HEK293 (cell line): ENCODE measurements around the gene IFIT5.

ENCODE experiments used
- CTCF ChIA-PET: fragments of 350-600 bp; formaldehyde crosslinking; extraction: SDS; loops from one replicate; lab custom pipeline; 2021; ENCODE audit warnings: antibody characterized with exemption; lab: Yijun Ruan, JAX
- POLR2A ChIA-PET: fragments of 300-600 bp; formaldehyde crosslinking; extraction: SDS; loops from one replicate; lab custom pipeline; 2020; ENCODE audit warnings: antibody characterized with exemption, inconsistent platforms; lab: Yijun Ruan, JAX
- H3K27ac ChIP-seq: fragments of 200-500 bp; sonication (Bioruptor generic); 2 replicates; pipeline ENCODE4 v1.5.1; 2014; ENCODE audit warnings: low read depth, low read length, control low read depth, inconsistent platforms; ENCODE audit errors: extremely low read depth
- H3K36me3 ChIP-seq, 2 experiments: fragments of 200-500 bp in 1 of 2; sonication (Bioruptor generic) in 1 of 2; 1 replicate in 1 of 2; 2 replicates in 1 of 2; pipeline ENCODE4 v1.5.1; 2014 to 2017; ENCODE audit warnings: inconsistent platforms in 2 of 2, low read length in 2 of 2; ENCODE audit not compliant: control insufficient read depth in 2 of 2, insufficient read depth in 1 of 2
- H3K4me1 ChIP-seq: fragments of 200-500 bp; sonication (Bioruptor generic); 2 replicates; pipeline ENCODE4 v1.5.1; 2014; ENCODE audit warnings: mild to moderate bottlenecking, low read length, inconsistent platforms; ENCODE audit not compliant: control insufficient read depth, insufficient read depth
- H3K4me3 ChIP-seq: 2 replicates; pipeline ENCODE4 v1.5.1; 2011; ENCODE audit warnings: low read depth, mild to moderate bottlenecking, control low read depth, low read length, moderate library complexity
- H3K9me3 ChIP-seq: fragments of 200-500 bp; sonication (Bioruptor generic); 2 replicates; pipeline ENCODE4 v1.5.1; 2014; ENCODE audit warnings: low read depth, low read length, inconsistent platforms; ENCODE audit not compliant: control insufficient read depth, insufficient read depth
- ELK4 ChIP-seq: IDR thresholded peaks from 2 replicates; pipeline ENCODE4 v1.6.1; 2011; ENCODE audit warnings: mild to moderate bottlenecking, low read depth, low read length, borderline replicate concordance
- GLI2 ChIP-seq: fragments of 450-650 bp; formaldehyde crosslinking; IDR thresholded peaks from 2 replicates; pipeline ENCODE4; 2017; ENCODE audit warnings: missing biosample characterization, missing genetic modification characterization, low read depth, borderline replicate concordance
- IKZF3 ChIP-seq: fragments of 450-650 bp; IDR thresholded peaks from 2 replicates; pipeline ENCODE4 v1.5.0; 2018; ENCODE audit warnings: missing biosample characterization, mild to moderate bottlenecking, missing genetic modification characterization, moderate library complexity
- OSR2 ChIP-seq: fragments of 450-650 bp; formaldehyde crosslinking; IDR thresholded peaks from 2 replicates; pipeline ENCODE4 v1.5.1; 2016; ENCODE audit warnings: missing biosample characterization, missing genetic modification characterization
- TCF7L2 ChIP-seq: IDR thresholded peaks from 2 replicates; pipeline ENCODE4 v1.6.1; 2011; ENCODE audit warnings: low read depth, mild to moderate bottlenecking, inconsistent platforms, low read length, moderate library complexity, borderline replicate concordance
- TRIM28 ChIP-seq: IDR thresholded peaks from 2 replicates; pipeline ENCODE4 v1.6.1; 2011; ENCODE audit warnings: low read length, control low read depth, borderline replicate concordance
- YY2 ChIP-seq: fragments of 450-650 bp; formaldehyde crosslinking; IDR thresholded peaks from 2 replicates; pipeline ENCODE4 v1.5.1; 2016; ENCODE audit warnings: missing biosample characterization, missing genetic modification characterization
- ZFHX2 ChIP-seq: fragments of 450-650 bp; formaldehyde crosslinking; conservative IDR thresholded peaks from 2 replicates; pipeline ENCODE4 v1.5.1; 2016; ENCODE audit warnings: missing biosample characterization, missing genetic modification characterization
- ZNF10 ChIP-seq: fragments of 450-650 bp; formaldehyde crosslinking; IDR thresholded peaks from 2 replicates; pipeline ENCODE4 v1.5.1; 2017; ENCODE audit warnings: missing biosample characterization, missing genetic modification characterization
- ZNF114 ChIP-seq: fragments of 450-650 bp; formaldehyde crosslinking; IDR thresholded peaks from 2 replicates; pipeline ENCODE4 v1.5.0; 2017; ENCODE audit warnings: missing biosample characterization, missing genetic modification characterization
- ZNF121 ChIP-seq: fragments of 450-650 bp; formaldehyde crosslinking; IDR thresholded peaks from 2 replicates; pipeline ENCODE4 v1.5.1; 2016; ENCODE audit warnings: missing biosample characterization, missing genetic modification characterization
- ZNF155 ChIP-seq: fragments of 450-650 bp; formaldehyde crosslinking; IDR thresholded peaks from 2 replicates; pipeline ENCODE4 v1.5.1; 2016; ENCODE audit warnings: missing biosample characterization, missing genetic modification characterization
- ZNF169 ChIP-seq: fragments of 450-650 bp; formaldehyde crosslinking; IDR thresholded peaks from 2 replicates; pipeline ENCODE4 v1.5.1; 2016; ENCODE audit warnings: missing biosample characterization, missing genetic modification characterization
- ZNF174 ChIP-seq: fragments of 450-650 bp; formaldehyde crosslinking; IDR thresholded peaks from 2 replicates; pipeline ENCODE4 v1.5.0; 2017; ENCODE audit warnings: missing biosample characterization, mild to moderate bottlenecking, missing genetic modification characterization
- ZNF184 ChIP-seq: fragments of 450-650 bp; IDR thresholded peaks from 2 replicates; pipeline ENCODE4 v1.5.1; 2018; ENCODE audit warnings: missing biosample characterization, mild to moderate bottlenecking, missing genetic modification characterization
- ZNF350 ChIP-seq: fragments of 450-650 bp; formaldehyde crosslinking; IDR thresholded peaks from 2 replicates; pipeline ENCODE4 v1.5.0; 2017; ENCODE audit warnings: missing biosample characterization, mild to moderate bottlenecking, missing genetic modification characterization
- ZNF391 ChIP-seq: fragments of 450-650 bp; formaldehyde crosslinking; IDR thresholded peaks from 2 replicates; pipeline ENCODE4 v1.5.1; 2016; ENCODE audit warnings: low read depth, missing biosample characterization, missing genetic modification characterization, borderline replicate concordance
- ZNF423 ChIP-seq: fragments of 450-650 bp; formaldehyde crosslinking; IDR thresholded peaks from 2 replicates; pipeline ENCODE4 v1.5.1; 2016; ENCODE audit warnings: missing biosample characterization, missing genetic modification characterization
- ZNF530 ChIP-seq: fragments of 450-650 bp; formaldehyde crosslinking; IDR thresholded peaks from 2 replicates; pipeline ENCODE4 v1.5.1; 2016; ENCODE audit warnings: low read depth, missing biosample characterization, missing genetic modification characterization
- ZNF544 ChIP-seq: fragments of 450-650 bp; formaldehyde crosslinking; IDR thresholded peaks from 2 replicates; pipeline ENCODE4 v1.5.0; 2017; ENCODE audit warnings: missing biosample characterization, missing genetic modification characterization
- ZNF558 ChIP-seq: fragments of 450-650 bp; formaldehyde crosslinking; IDR thresholded peaks from 2 replicates; pipeline ENCODE4 v1.5.1; 2016; ENCODE audit warnings: missing biosample characterization, missing genetic modification characterization
- ZNF596 ChIP-seq: fragments of 450-650 bp; IDR thresholded peaks from 2 replicates; pipeline ENCODE4 v1.5.0; 2018; ENCODE audit warnings: missing biosample characterization, mild to moderate bottlenecking, missing genetic modification characterization, moderate library complexity
- ZNF626 ChIP-seq: fragments of 450-650 bp; sonication (Bioruptor Pico); formaldehyde crosslinking; IDR thresholded peaks from 2 replicates; pipeline ENCODE4 v1.5.1; 2018; ENCODE audit warnings: missing biosample characterization, missing genetic modification characterization, inconsistent platforms
- ZNF654 ChIP-seq: fragments of 450-650 bp; formaldehyde crosslinking; IDR thresholded peaks from 2 replicates; pipeline ENCODE4 v1.5.1; 2016; ENCODE audit warnings: low read depth, missing biosample characterization, missing genetic modification characterization
- ZNF660 ChIP-seq: fragments of 450-650 bp; IDR thresholded peaks from 2 replicates; pipeline ENCODE4 v1.5.1; 2018; ENCODE audit warnings: missing biosample characterization, mild to moderate bottlenecking, missing genetic modification characterization
- ZNF670 ChIP-seq: fragments of 450-650 bp; formaldehyde crosslinking; IDR thresholded peaks from 2 replicates; pipeline ENCODE4 v1.5.1; 2016; ENCODE audit warnings: missing biosample characterization, missing genetic modification characterization, low read depth
- ZSCAN30 ChIP-seq: fragments of 450-650 bp; IDR thresholded peaks from 2 replicates; pipeline ENCODE4 v1.5.1; 2018; ENCODE audit warnings: missing biosample characterization, mild to moderate bottlenecking, missing genetic modification characterization, moderate library complexity
- TF ChIP-seq, protein P1 (sequence below): fragments of 450-650 bp; formaldehyde crosslinking; IDR thresholded peaks from 2 replicates; pipeline ENCODE4 v1.5.1; 2016; ENCODE audit warnings: missing biosample characterization, missing genetic modification characterization

The IFIT5 gene

GRCh38 chr10:89382757-89383156 lies 31.6 kb upstream of the IFIT5 start (continued):
- TF ChIP-seq, protein P1, sequence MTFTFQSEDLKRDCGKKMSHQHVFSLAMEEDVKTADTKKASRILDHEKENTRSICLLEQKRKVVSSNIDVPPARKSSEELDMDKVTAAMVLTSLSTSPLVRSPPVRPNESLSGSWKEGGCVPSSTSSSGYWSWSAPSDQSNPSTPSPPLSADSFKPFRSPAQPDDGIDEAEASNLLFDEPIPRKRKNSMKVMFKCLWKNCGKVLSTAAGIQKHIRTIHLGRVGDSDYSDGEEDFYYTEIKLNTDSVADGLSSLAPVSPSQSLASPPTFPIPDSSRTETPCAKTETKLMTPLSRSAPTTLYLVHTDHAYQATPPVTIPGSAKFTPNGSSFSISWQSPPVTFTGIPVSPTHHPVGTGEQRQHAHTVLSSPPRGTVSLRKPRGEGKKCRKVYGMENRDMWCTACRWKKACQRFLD = no peak
- no peak for TF ChIP-seq ZNF155 (tag by site-specific recombination)
- TF ChIP-seq ZNF184 (tag by site-specific recombination) = no peak
- TF ChIP-seq TCF7L2 = no peak
- TF ChIP-seq ZNF654 (tag by site-specific recombination) = no peak
- no peak for TF ChIP-seq IKZF3 (tag by site-specific recombination)
- no peak for TF ChIP-seq ZNF558 (tag by site-specific recombination)
- no peak for TF ChIP-seq ZNF174
- TF ChIP-seq ZFHX2 (tag by site-specific recombination) = no peak
- TF ChIP-seq YY2 (tag by site-specific recombination) = no peak

DNA sequence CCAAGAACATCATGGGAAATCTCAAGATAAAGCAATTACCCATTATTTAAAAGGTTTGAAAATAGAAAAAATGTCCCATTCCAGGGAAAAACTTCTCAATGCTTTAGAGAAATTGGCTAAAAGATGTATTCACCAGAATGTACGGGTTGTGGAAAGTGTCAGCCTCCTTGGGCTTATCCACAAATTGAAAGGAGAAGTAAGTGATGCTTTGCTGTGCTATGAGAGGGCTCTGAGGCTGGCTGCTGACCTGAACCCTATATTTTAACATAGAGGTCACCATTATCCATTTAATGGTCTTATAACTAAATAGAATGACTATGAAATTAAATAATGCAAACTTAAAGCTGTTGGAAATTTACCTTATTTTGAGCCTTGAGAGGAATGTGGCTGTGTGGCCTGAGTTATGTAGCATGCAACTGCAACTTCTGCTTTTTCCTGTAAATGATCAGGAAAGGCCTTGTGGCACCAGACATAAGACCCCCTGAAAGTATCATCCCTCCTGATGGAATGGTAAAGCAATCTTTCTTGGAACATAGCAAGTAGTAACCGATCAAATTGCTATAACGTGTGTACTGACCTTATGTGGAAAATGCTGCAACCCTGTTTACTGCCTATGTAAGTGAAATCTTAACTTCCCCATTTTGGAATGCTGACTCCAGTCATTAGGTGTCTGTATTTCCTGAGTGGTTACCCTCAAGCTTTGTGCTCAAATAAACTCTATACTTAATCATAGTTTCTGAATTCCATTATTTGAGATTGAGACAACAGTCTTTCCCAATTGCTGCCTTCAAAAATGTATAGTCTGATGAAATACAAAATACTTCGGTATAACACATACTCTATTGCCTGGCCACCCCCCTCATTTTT lies 29.7 kb upstream of the IFIT5 start:
- ChIA-PET CTCF (interaction anchor here (0.5 to 0.9 kb wide), 3 partner anchors 11 to 450 kb away, joined by 3 to 4 read pairs (median 3); no protein-coding TSS in a partner anchor), POLR2A (no interaction called here)
- Histone ChIP-seq H3K4me3 (no peak overlapping the region), H3K4me1 (no peaks in the 10 kb centered on the region), H3K9me3 (no peaks in the 10 kb centered on the region), H3K36me3 (no peaks in the 10 kb centered on the region), H3K27ac (no peak overlapping the region)
- TF ChIP-seq YY2 (tag by site-specific recombination) (no peak), ZSCAN30 (tag by site-specific recombination) (no peak), GLI2 (no peak), IKZF3 (tag by site-specific recombination) (no peak), ZNF626 (no peak), TRIM28 (no peak), OSR2 (tag by site-specific recombination) (no peak), ELK4 (no peak), ZNF544 (tag by site-specific recombination) (no peak), ZNF660 (no peak), ZNF670 (no peak), ZNF114 (no peak), ZNF350 (tag by site-specific recombination) (no peak), ZNF596 (tag by site-specific recombination) (no peak), ZNF391 (no peak), ZNF530 (tag by site-specific recombination) (no peak), ZNF10 (tag by site-specific recombination) (no peak), ZNF423 (tag by site-specific recombination) (no peak), ZNF169 (no peak), ZNF121 (tag by site-specific recombination) (no peak)
